Muscle layer of duodenum (tissue), 2 donors: ENCODE measurements around the gene ANKS1B.

ENCODE experiments used
- H3K27ac ChIP-seq: one replicate; pipeline ENCODE4 v1.7.0; 2013; ENCODE audit warnings: mild to moderate bottlenecking, low read length
- H3K27me3 ChIP-seq: one replicate; pipeline ENCODE4 v1.7.0; 2013; ENCODE audit warnings: low read depth, mild to moderate bottlenecking, control low read depth, low read length
- H3K36me3 ChIP-seq, 2 donors: one replicate each; pipeline ENCODE4 v1.7.0; 2013; ENCODE audit warnings: low read length in 2 of 2, control low read depth in 1 of 2, mild to moderate bottlenecking in 1 of 2; ENCODE audit not compliant: insufficient read depth in 2 of 2, control insufficient read depth in 1 of 2
- H3K4me1 ChIP-seq, 2 donors: one replicate each; pipeline ENCODE4 v1.7.0; 2013; ENCODE audit warnings: low read length in 2 of 2, mild to moderate bottlenecking in 2 of 2, control low read depth in 1 of 2, moderate library complexity in 1 of 2; ENCODE audit not compliant: insufficient read depth in 2 of 2, control insufficient read depth in 1 of 2
- H3K4me3 ChIP-seq, 2 donors: one replicate each; pipeline ENCODE4 v1.7.0; 2013; ENCODE audit warnings: low read length in 2 of 2, low read depth in 1 of 2, mild to moderate bottlenecking in 1 of 2
- H3K9me3 ChIP-seq, 2 donors: one replicate each; pipeline ENCODE4 v1.7.0; 2013; ENCODE audit warnings: low read length in 2 of 2, control low read depth in 1 of 2, mild to moderate bottlenecking in 1 of 2; ENCODE audit not compliant: control insufficient read depth in 1 of 2
- donor health status: healthy.

The ANKS1B gene

GRCh38 chr12:99392091-99392850 lies 592.5 kb downstream of the ANKS1B start:
- no peaks in the 10 kb centered on the region for H3K27me3 ChIP-seq
- no peak overlapping the region for H3K27ac ChIP-seq
- H3K4me3 ChIP-seq: no peak overlapping the region
- no peaks in the 10 kb centered on the region for H3K9me3 ChIP-seq
- no peaks in the 10 kb centered on the region for H3K4me1 ChIP-seq
- H3K36me3 ChIP-seq: no peaks in the 10 kb centered on the region

DNA sequence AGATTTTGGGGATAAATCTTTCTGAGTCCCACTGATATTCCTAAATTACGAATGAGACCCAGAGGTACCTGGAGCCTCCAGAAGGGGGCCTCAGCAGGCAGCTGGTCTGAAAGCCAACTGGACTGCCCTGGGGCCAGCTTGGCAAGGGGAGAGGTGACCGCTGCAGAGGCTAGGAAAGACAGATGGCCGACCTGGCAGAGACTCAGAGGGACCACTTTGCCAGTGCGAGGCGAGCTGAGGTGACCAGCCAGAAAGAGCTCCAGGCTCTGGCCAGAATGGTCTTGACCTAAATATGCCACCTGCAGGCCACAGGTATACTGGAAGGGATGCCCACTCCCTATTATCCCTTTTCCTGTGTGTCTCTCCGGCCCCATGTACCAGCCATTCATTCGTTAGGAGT lies 594.0 kb downstream of the ANKS1B start:
- no peaks in the 10 kb centered on the region for H3K36me3 ChIP-seq
- no peaks in the 10 kb centered on the region for H3K4me1 ChIP-seq
- no peaks in the 10 kb centered on the region for H3K9me3 ChIP-seq
- no peak overlapping the region for H3K4me3 ChIP-seq
- H3K27me3 ChIP-seq: no peaks in the 10 kb centered on the region
- H3K27ac ChIP-seq: no peak overlapping the region

DNA sequence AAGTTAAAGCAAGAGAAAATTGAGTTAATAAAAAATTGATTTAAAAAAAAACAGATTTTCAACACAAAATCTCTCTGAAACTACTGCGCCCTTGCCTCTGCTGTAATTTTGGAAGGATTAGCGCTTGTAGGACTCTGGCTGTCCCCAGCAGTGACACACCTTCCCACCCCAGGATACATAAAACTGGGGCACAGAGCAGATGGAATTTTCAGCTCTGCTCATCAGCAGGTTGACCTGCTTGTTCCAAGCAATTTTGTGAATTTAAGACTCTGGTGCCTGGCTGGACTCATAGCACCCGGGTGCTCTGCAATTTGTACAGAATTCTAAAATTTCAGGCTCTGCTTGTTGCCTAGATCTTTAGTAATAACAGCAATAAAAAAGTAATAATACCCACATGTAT lies 595.0 kb downstream of the ANKS1B start:
- no peaks in the 10 kb centered on the region for H3K4me1 ChIP-seq
- no peaks in the 10 kb centered on the region for H3K27me3 ChIP-seq
- H3K9me3 ChIP-seq: no peaks in the 10 kb centered on the region
- no peak overlapping the region for H3K4me3 ChIP-seq
- H3K36me3 ChIP-seq: no peaks in the 10 kb centered on the region
- H3K27ac ChIP-seq: no peak overlapping the region

GRCh38 chr12:99388671-99389195 lies 596.0 kb downstream of the ANKS1B start:
- Histone ChIP-seq H3K4me3 (no peak overlapping the region), H3K27me3 (no peaks in the 10 kb centered on the region), H3K27ac (no peak overlapping the region), H3K4me1 (no peaks in the 10 kb centered on the region), H3K36me3 (no peaks in the 10 kb centered on the region), H3K9me3 (no peaks in the 10 kb centered on the region)

DNA sequence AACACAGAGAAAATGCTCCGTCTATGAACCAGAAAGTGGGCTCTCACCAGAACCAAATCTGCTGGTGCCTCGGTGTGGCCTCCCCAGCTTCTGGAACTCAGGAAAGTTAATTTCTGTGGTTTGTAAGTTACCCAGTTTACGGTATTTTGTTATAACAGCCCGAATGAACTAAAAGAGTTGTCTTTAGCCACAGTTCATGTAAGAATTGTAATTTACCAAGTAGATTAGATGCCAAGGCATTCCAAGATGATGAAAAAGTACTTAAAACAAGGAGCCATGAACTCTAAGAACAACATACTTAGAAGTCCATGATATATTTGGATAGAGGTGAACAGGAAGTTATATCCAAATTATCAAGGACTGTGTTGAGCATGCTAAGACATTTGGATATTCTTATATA lies 597.1 kb downstream of the ANKS1B start:
- H3K27ac ChIP-seq: no peak overlapping the region
- H3K4me1 ChIP-seq: no peaks in the 10 kb centered on the region
- no peaks in the 10 kb centered on the region for H3K36me3 ChIP-seq
- no peaks in the 10 kb centered on the region for H3K9me3 ChIP-seq
- no peaks in the 10 kb centered on the region for H3K27me3 ChIP-seq
- no peak overlapping the region for H3K4me3 ChIP-seq

DNA sequence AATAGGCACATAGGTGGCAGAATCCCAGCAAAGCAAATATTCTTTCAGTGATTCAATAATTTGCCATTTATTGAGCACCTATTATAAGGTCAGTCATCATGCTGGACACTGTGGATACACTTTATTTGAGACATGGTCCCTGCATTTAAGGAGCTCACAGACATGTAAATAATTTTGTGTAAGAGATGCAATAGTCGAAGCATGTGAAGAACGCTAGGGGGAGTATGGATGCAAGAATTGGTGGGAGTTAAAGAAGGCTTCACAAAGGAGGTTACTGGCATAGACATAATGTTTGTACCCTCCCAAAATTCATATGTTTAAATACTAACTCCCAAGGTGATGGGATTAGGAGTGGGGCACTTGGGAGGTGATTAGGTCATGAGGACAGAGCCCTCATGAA lies 597.8 kb downstream of the ANKS1B start:
- H3K4me1 ChIP-seq: no peaks in the 10 kb centered on the region
- no peaks in the 10 kb centered on the region for H3K36me3 ChIP-seq
- H3K27me3 ChIP-seq: no peaks in the 10 kb centered on the region
- no peak overlapping the region for H3K27ac ChIP-seq
- H3K9me3 ChIP-seq: no peaks in the 10 kb centered on the region
- H3K4me3 ChIP-seq: no peak overlapping the region

- no peaks in the 10 kb centered on the region for H3K27me3 ChIP-seq
- no peaks in the 10 kb centered on the region for H3K36me3 ChIP-seq
- H3K4me1 ChIP-seq: no peaks in the 10 kb centered on the region
- no peaks in the 10 kb centered on the region for H3K9me3 ChIP-seq
- no peak overlapping the region for H3K27ac ChIP-seq
- no peak overlapping the region for H3K4me3 ChIP-seq
These were observed 601.5 kb downstream of the ANKS1B start for GRCh38 chr12:99383258-99383657.

DNA sequence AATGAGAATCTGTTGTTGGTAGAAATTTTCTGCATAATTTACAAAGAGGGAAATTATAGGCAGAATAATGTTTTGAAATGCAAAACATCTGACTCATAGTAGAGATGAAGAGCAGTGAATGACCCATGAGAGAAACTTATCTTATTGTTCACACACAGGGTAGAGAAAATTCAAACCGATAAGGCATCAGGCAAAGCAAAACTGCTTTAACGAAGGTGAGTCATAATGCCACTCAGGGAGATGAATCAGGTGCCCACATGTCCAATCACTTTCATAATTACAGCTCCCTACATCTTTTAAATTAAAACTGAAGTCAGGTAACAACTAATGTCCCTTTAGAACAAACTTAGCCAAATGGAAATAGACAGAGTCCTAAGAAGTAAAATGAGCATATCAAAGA lies 602.7 kb downstream of the ANKS1B start:
- H3K4me3 ChIP-seq: no peak overlapping the region
- no peaks in the 10 kb centered on the region for H3K4me1 ChIP-seq
- H3K36me3 ChIP-seq: no peaks in the 10 kb centered on the region

GRCh38 chr12:99380701-99381100 lies 604.0 kb downstream of the ANKS1B start:
- Histone ChIP-seq H3K27ac (no peak overlapping the region), H3K36me3 (no peaks in the 10 kb centered on the region), H3K4me1 (no peaks in the 10 kb centered on the region), H3K9me3 (no peaks in the 10 kb centered on the region), H3K4me3 (no peak overlapping the region), H3K27me3 (no peaks in the 10 kb centered on the region)

More for the DNA sequence above, 602.7 kb downstream of the ANKS1B start:
- Histone ChIP-seq H3K27me3 (no peaks in the 10 kb centered on the region), H3K27ac (no peak overlapping the region), H3K9me3 (no peaks in the 10 kb centered on the region)

DNA sequence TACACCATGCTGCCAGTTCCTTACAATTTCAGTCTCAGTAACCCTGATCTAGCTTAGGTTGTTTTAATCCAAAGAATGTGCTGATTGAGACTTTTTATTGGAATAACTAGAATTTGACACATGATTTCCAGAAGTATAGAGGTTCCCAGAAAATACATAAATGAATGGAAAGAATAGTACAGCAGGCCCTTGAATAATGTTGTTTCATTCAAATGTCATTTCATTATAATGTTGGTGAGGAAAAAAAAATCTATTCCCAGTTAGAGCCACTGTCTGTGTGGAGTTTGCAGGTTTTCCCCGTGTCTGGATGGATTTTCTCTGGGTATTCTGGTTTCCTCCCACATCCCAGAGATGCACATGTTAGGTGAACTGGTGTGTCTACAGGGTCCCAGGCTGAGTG lies 610.7 kb downstream of the ANKS1B start:
- H3K27me3 ChIP-seq: no peaks in the 10 kb centered on the region
- no peaks in the 10 kb centered on the region for H3K36me3 ChIP-seq
- no peaks in the 10 kb centered on the region for H3K9me3 ChIP-seq
- no peaks in the 10 kb centered on the region for H3K4me1 ChIP-seq
- no peak overlapping the region for H3K4me3 ChIP-seq
- H3K27ac ChIP-seq: no peak overlapping the region

DNA sequence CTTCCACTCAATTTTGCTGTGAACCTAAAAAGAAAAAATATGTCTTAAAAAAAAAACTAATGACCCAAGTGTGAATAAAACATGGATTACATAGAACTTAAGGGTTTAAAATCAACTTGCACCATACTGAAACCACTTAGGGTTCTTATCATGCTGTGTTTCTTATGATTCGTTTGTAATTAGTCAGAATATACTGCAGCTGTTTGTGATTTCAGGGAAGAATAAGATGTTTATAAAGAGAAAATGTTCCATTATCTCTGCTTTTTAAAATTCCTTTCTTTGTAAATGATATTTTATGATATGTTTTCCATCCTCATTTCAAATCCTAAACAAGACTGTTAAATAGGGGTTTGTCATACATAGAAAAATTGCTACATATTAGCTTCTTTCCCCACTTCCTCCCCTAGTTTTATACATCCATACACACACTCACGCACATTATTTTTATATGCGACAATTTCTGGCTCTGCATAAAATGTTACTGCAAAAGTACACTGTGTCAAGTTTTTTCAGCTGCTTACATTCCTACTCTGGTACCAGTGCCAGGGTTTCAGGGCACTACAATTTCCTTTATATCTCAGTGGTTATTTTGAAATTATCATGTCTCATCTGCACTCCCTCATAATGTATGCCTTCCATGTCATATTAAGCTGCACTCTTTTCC lies 612.3 kb downstream of the ANKS1B start:
- Histone ChIP-seq H3K36me3 (no peaks in the 10 kb centered on the region), H3K27me3 (no peaks in the 10 kb centered on the region), H3K4me3 (no peak overlapping the region), H3K27ac (no peak overlapping the region), H3K9me3 (no peaks in the 10 kb centered on the region), H3K4me1 (no peaks in the 10 kb centered on the region)
